HG03469 (cell line): Measurements from ENCODE around the gene NRG2.

Source experiments
- ATAC-seq: cut with Tn5 transposase; IDR thresholded peaks from one replicate; pipeline ENCODE4 v1.9.1; 2021; ENCODE audit warnings: mild to moderate bottlenecking, moderate library complexity, moderate number of reproducible peaks; ENCODE audit not compliant: unreplicated experiment

Gene NRG2

GRCh38 chr5:139845846-139846681, 197.0 kb downstream of the NRG2 start:
- ATAC-seq: no peak

DNA sequence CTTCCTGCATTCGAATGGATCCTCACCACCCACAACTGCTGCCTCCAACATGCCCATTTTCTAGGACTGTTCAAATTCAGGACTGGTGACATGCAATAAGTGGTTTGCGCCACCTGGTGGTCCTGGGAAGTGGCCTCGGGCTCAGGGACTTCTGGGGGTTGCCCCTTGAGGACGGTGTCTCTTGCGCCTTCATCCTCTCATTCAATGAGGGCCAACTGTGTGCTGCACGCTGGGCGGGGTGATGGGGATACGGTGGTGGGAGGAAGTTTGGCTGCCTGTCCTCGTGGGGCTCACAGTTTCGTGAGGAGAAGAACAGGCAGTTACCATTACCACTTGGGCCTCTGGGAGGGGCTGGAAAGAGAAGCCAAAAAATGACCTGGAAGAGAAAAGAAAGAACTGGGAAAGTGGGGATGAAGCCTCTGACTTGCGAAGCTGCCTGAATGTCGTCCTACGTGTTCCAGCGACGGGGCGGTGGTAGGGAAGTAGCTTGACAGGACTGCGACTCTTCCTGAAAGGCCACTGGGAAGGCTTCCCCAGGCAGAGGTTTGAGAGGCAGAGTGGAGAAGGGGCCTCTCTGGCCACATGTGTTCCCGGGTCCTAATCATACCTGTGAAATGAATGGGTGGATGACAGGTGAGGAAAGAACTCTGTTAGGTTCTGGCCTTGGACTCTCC, 198.5 kb downstream of the NRG2 start:
- no peak for ATAC-seq

DNA sequence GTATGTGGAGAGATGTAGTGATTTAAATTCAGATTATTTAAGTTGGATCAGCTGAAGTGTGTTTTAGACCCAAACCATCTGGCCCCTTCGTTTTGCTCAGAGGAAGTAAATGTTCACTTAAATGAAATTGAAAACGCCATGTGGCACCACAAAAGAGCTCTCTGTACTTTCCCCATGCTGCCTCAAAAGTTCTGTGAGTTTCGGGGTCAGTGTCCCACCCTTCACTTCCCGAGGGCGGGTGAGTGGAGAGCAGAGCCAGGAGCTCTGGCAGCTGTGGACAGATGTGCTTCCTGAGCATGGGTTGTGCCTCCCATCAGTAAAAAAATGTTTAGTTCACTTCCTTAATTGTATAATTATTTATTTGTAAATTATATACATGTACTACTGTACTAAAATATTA, 199.1 kb downstream of the NRG2 start:
- ATAC-seq: no peak

DNA sequence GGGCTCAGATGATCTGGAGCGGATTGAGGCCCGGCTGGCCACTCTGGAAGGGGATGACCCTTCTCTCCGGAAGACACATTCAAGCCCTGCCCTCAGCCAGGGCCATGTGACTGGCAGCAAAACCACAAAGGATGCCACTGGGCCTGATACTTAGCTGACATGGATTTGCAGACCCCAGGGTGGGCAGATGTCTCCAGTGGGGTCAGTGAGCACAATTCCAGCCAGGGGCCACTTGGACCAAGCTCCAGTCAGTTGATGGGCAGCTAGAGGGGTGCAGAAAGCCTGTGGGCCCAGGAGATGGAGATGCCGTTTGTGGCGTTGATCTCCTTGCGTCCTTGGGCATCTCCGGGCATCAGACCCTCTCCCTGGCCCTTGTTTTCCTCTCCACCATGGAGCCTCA, 200.8 kb downstream of the NRG2 start:
- ATAC-seq: no peak

DNA sequence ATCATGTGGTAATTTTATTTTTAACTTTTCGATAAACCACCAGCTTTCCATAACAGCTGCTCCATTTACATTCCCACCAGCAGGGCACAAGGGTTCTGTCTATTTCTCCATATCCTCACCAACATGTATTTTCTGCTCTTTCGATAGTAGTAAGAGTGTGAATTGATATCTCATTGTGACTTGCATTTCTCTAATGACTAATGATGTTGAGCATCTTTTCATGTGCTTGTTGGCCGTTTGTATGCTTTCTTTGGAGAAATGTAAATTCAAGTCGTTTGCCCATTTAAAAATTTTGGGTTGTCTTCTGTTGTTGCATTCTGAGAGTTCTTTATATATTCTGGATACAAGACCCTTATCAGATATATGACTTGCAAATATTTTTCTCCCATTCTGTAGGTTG, 201.6 kb downstream of the NRG2 start:
- no peak for ATAC-seq

GRCh38 chr5:139839918-139840317, 203.2 kb downstream of the NRG2 start:
- no peak for ATAC-seq

- no peak for ATAC-seq
Measured at GRCh38 chr5:139839232-139839815, 203.8 kb downstream of the NRG2 start.

- no peak for ATAC-seq
Measured at GRCh38 chr5:139838381-139839197, 204.5 kb downstream of the NRG2 start.

DNA sequence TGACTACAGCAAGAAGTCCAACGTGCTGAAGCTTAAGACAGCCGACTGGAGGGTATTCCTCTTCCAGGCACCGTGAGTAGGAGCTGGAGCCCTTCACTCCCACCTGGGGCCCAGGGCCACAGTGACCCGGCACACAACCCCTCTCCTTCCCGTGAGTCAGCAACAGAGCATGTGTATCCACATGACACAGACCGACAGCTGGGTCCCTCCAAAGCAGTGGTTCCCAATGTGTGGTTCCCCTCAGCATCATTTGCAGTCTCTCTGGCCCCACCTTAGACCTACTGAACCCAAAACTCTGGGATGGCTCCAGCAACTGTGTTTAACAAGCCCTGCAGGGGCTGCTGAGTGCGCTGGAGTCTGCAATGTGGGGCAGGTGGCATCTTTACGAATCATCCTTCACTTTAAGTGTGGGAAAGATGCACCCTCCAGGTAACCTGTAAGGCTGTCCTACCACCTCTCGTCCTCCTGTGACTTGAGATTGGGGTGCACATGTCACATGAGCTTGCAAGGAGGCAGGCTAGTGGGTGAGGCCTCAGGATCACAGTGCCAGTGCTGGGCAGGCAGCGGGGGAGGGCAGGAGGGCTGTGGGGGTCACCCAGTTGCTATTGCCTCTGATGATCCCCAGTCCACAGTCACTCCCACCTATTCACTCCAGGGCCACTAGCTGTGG, 205.3 kb downstream of the NRG2 start:
- ATAC-seq: no peak

GRCh38 chr5:139836469-139837208, 206.5 kb downstream of the NRG2 start:
- ATAC-seq: no peak

DNA sequence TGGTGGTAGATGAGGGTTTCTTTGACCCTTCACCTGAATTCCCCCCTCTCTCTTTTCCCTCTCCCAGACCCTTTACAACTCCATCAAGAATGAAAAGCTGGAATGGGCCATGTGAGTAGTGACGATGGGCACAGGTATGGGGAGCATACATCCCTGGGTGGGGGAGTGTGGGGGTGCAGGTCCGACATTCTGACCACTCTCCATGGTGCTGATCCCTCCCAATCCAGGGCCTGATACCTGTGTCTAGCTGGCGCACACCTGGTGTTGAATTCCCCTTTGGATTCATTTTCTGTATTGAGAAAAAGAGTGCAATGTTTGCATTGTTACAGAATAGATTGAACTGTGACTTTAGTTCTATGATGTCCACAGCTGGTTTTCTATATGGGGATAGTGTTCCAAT, 207.4 kb downstream of the NRG2 start:
- ATAC-seq: no peak

DNA sequence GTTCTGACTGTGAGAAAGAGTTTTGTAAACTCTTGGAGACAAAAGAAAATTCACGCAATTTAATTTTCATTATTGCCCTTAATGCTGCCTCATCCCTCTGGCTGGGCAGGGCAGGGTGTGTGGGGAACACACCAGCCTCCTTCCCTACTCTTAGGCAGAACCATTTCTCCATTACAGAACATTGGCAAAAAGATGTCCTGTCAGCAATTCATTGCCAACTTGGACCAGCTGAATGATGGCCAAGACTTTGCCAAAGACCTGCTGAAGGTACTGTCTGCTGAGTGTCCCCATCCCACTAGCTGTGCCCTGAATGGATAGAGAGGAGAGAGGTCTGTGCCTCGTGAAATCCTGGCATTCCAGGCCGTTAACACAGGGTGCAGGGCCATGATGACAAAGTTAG, 209.6 kb downstream of the NRG2 start:
- no peak for ATAC-seq

DNA sequence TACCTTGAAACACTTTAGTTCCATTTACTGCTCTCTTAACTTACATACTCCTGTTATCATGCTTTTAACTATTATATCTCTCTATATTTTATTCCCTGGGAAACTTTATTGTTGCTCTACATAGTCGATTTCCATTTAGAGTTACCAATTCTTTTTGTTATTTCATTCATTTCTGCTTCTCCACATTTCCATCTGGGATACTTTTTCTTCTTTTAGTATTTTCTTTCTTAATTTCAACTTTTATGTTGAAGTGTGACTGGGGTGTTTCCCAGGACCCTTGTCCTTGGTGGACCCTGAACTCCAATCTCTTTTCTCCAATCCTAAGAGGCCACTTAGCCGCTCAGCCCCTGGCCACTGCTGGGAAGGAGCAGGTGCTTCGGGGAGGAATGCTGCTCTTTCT, 211.5 kb downstream of the NRG2 start:
- no peak for ATAC-seq

- no peak for ATAC-seq
Measured at GRCh38 chr5:139829471-139829870, 213.6 kb downstream of the NRG2 start.

GRCh38 chr5:139828207-139828895, 214.7 kb downstream of the NRG2 start:
- no peak for ATAC-seq

GRCh38 chr5:139825690-139826089, 217.4 kb downstream of the NRG2 start:
- ATAC-seq: no peak

- no peak for ATAC-seq
Measured at GRCh38 chr5:139823757-139824355, 219.2 kb downstream of the NRG2 start.

GRCh38 chr5:139822553-139823425, 220.3 kb downstream of the NRG2 start:
- no peak for ATAC-seq
